SKM-1 treated with dmso at 0.1 percent for 144 hours (cell line): ENCODE data around the gene RNU7-1.
"Not testable (repeated sequence)": the region's sequence is repeated elsewhere in the genome, so short reads cannot be mapped to it uniquely, and the experiment has no call there.

Experiments
- DNase-seq: peaks from one replicate; lab custom pipeline; 2025; ENCODE audit not compliant: unreplicated experiment; lab: John Stamatoyannopoulos, UW

RNU7-1 gene

DNA sequence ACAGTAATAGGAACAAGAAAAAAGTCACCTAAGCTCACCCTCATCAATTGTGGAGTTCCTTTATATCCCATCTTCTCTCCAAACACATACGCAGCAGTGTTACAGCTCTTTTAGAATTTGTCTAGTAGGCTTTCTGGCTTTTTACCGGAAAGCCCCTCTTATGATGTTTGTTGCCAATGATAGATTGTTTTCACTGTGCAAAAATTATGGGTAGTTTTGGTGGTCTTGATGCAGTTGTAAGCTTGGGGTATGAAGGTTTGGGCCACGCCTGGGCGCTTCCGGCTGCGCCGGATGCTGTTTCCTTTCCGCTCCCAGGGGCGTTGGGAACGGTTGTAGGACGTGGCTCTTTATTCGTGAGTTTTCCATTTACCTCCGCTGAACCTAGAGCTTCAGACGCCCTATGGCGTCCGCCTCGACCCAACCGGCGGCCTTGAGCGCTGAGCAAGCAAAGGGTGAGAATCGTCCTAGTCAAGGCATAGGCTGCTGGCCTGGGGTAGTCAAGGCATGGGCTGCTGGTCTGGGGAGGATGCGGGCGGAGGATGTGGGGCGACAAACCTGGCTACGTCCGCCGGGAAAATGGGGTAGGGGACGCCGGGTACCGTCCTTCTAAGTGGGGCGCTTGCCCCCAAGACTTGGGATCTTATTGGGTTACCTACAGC is at the start of gene RNU7-1, which contains the start of gene C12orf57:
TSS of gene RNU7-1 (plus strand) at position 95 of the 659 bp plus-strand sequence.
TSS of gene C12orf57 (plus strand) at position 301 of the 659 bp plus-strand sequence. CDS start at position 401, 100 bp downstream.
- DNase-seq: peak; percentile 41

DNA sequence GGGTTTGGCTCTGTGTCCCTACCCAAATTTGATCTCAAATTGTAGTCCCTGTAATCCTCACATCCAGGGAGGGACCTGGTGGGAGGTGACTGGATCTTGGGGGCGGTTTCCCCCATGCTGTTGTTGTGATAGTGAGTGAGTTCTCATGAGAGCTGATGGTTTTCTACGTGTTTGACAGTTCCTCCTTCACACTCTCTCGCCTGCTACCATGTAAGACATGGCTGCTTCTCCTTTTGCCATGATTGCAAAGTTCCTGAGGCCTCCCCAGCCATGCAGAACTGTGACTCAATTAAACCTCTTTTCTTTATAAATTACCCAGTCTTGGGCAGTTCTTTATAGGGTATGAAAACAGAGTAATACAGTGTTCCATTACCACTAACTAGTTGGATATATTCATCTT is 49.3 kb upstream of the RNU7-1 start:
- no peak for DNase-seq

DNA sequence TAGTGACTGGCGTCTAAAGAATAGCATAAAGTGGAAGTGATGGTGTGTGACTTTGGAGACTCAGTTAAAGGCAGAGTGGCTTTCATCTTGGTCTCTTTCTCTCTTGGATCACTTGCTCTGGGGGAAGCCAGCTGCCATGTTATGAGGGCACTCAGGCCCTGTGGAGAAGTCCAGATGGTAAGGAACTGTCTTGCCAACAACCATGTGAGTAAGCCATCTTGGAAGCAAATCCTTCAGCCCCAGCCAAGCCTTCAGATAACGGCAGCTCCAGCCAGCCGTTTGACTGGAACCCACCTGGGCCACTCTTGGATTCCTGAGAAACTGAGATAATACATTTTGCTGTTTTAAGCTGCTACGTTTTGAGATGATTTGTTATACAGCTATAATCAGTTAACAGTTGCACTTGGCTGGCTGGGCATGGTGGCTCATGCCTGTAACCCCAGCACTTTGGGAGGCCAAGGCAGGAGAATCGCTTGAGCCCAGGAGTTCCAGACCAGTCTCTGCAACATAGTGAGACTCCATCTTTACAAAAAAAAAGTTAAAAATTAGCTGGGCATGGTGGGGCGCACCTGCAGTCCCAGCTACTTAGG is 46.7 kb upstream of the RNU7-1 start:
- DNase-seq: no peak

DNA sequence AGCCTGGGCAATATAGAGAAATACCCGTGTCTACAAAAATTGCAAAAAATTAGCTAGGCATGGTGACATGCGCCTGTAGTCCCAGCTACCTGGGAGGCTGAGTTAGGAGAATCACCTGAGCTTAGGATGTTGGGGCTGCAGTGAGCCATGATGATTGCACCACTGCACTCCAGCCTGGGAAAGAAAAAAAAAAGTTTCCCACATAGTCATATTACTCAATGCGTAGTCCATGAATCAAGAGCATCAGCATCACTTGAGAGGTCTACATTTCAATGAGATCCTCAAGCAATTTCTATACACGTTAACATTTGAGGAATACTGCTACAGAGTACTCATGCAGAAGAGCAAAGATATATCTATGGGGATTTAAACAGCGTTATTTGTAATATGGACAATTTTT is 44.2 kb upstream of the RNU7-1 start:
- no peak for DNase-seq

DNA sequence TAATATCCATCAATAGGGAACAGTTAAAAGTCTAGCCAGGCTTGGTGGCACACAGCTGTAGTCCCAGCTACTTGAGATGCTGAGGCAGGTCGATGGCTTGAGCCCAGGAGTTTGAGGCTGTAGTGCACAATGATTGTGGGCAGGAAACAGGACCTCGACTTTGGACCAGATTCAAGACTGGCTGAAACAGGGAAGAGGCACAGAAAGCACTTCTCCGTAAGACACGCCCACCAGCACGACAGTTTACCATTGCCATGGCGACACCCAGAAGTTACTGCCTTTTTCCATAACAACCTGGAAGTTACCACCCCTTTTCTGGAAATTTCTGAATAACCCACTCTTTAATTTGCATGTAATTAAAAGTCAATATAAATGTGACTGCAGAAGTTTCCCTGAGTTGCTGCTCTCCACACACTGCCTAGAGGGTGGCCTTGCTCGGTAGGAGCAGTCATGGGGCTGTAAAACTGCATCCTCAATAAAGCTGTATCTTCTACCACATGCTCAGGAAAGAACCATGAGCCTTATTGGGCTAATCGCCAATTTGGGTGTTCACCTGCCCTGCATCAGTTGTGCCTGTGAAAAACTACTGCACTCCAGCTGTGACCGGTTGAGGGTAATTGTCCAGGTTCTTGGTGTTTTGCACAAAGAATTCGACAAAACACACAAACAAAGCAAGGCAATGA is 43.6 kb upstream of the RNU7-1 start:
- peak; percentile 43 for DNase-seq

DNA sequence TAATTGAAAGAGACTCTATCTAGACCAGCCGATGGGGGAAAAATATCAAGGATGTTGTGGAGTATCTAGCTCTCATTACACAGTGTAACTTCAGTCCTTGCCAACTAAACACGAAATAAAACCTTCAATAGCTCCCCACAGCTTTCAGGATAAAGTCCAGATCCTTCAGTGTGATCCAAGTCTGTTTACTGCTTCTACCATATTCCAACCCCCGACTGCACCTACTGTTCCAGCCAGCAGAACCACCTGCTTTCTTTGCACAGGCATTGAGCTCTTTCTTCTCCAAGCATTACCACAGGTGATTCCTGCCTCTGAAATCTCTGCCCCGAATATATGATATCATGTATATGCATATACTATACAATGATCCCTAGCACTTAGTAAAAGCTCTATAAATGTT is 41.2 kb upstream of the RNU7-1 start:
- DNase-seq: no peak

DNA sequence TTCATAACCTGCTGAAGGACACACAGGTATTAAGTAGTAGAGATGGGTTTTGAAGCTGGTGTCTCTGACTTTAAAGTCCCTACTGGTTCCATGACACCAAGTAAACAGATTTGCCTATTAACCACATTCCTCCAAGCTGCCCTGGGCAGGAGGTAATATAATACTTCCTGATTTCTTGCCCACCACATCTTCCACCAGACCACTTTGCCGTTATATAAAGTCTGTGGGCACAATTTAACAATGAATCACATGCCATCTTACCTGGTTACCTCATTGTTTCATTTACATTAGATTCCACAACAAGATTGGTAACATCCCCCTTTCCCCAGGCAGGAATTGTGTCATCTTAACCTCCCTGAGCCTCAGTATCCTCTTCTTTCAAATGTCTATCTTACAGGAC is 39.9 kb upstream of the RNU7-1 start:
- no peak for DNase-seq

DNA sequence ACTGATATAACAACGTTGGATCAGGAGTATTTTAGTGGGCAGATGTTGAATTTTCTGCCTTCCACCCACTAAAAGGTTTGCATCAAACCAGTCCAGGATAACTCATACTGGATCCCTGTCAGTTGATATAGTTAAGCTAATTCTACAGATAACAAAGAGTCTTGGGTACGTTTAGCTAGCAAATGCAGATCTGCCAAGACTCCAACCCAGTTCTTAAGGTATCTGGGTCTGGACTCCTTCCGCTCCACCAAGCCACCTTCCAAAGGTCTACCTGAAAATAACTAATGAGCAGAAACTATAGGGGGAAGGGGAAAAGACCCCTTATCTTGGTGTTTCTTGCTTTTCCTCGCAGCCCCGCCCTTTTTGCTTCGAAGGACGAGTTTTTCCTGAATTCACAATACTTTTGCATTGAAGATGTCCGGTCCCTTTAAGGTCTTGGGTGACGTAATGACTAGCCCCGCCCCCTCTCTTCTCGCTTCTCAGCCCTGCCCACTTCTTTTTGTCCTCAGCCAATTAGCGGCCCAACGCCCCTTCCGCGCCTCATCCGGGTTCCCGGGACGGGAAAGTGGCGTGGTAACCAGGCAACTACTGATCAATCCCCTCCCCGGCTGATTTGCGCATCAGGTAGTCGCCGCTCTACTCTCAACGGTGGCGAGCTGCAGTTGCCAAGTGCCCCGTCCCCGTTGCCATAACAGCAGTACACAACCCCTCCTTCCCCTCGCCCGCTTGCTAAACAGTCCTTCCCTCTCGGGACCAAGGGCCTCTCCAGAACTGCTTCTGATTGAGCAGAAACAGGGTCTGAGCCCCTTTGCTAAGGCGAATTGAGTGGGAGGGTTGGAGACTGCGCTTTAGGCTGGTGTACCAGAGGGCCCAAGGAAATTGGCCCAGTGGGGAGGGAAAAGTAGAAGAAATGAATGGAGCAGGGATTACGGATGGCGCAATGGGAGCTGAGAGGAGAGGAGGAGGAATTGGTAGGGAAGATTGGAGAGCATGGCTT is 39.0 kb upstream of the RNU7-1 start, which contains the start of gene LRRC23:
TSS of gene LRRC23 (plus strand) at position 543 of the 997 bp plus-strand sequence. CDS start 812 bp downstream, outside the sequence.
- DNase-seq: peak; percentile 84

DNA sequence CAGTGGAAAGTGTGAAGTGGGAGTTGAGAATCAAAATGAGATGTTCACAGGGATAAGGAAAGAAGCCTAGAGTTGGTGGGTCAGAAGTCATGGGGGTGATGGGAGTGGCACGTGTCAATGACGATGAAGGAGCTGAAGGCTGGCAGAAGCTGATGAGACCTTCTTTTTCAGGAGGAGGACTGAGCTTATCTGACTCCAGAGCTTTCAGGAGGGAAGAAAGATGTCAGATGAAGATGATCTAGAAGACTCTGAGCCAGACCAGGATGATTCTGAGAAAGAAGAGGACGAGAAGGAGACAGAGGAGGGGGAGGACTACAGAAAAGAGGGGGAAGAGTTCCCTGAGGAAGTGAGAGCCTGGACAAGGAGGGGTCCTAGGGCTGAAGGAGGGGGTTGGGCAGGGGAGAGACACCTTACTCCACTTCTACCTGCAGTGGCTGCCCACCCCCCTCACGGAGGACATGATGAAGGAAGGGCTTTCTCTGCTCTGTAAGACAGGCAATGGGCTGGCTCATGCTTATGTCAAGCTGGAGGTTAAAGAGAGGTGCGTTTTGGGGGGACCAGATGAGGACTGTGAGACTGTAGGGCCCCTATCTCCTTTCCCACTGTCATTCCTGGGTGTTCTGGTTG is 38.1 kb upstream of the RNU7-1 start:
- no peak for DNase-seq

DNA sequence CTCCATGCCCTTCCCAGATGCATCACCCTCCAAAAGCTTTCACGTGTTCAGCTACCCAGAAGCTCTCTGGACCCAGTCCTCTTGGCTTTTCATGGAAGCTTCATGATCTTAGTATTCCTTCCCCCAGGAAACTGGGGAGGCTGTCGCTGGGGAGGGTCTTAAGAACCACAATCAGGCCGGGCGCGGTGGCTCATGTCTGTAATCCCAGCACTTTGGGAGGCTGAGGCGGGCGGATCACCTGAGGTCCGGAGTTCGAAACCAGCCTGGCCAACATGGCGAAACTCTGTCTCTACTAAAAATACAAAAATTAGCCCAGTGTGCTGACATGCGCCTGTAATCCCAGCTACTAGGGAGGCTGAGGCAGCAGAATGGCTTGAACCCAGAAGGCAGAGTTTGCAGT is 35.5 kb upstream of the RNU7-1 start:
- not testable (repeated sequence) for DNase-seq

DNA sequence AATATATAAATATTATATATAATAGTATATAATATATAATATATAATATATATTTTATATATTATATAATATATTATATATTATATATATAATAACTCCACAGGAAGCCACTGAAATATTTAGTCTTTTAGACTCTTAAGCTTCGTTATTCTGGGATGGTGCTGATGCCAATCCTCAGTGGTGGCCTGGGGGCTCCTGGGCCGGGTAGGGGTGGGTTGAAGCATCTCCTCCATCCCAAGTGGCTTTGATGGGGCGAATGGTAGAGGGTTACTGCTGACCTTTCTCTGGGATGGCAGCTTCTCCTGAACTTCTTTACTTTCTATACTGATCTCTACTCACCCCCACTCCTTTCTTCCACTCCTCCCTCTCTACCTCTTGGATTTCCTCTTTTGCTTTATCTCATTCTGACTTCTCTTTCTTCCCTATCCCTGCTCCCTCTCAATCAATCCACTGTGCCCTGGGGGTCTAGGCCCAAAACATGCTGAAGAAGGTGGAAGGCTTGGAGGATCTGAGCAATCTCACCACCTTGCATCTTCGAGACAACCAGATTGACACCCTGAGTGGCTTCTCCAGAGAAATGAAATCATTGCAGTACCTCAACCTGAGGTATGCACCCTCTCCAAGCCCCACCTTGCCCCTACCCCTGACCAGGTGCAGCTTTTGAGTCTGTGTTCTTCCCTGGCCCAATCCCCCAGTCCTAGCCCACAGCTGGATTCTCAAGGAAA is 34.0 kb upstream of the RNU7-1 start:
- no peak for DNase-seq

DNA sequence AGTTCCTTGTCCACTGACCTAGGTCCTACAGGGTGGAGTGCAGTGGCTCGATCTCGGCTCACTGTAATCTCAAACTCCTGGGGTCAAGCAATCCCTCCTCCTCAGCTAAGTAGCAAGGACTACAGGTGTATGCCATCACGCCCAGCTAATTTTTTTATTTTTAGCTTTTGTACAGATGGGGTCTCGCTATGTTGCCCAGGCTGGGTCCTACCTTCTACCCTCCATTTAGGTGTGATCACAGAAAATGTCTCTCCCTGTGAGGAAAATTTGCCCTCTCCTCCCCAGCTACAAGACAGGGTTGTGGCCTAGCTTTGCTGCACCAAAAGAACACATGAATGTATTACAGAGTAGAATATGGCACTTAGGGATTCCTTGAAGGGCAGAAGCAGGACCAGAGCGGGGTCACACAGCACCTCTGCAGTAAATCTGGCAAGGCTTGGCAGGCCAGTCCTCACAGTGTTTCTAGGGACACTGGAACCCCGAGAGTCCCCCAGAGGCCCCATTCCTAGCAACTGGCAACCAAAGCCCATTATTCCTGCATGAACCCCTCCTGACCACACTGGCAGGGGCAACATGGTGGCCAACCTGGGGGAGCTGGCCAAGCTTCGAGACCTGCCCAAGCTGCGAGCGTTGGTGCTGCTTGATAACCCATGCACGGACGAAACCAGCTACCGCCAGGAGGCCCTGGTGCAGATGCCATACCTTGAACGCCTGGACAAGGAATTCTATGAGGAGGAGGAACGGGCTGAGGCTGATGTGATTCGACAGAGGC is 31.3 kb upstream of the RNU7-1 start:
- DNase-seq: no peak

DNA sequence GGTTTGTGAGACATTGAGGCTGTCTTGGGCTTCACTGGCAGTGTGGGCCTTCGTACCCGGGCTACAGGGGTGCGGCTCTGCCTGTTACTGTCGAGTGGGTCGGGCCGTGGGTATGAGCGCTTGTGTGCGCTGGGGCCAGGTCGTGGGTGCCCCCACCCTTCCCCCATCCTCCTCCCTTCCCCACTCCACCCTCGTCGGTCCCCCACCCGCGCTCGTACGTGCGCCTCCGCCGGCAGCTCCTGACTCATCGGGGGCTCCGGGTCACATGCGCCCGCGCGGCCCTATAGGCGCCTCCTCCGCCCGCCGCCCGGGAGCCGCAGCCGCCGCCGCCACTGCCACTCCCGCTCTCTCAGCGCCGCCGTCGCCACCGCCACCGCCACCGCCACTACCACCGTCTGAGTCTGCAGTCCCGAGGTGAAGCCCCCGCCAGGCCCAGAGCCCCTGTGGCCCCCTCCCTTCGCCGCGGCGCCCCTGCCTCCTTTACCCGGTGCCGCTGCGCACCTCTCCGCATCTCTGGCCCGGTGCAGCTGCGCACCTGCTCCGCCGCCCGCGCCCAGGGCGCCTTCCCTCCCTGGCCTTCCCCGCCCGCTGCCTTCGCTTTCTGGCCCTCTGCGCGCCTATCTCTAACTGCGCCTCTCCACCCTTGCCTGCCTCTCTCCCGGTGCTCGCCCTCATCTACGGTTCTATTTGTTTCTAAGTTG is 29.2 kb upstream of the RNU7-1 start, which contains the start of gene ENO2:
TSS of gene ENO2 (plus strand) at position 335 of the 701 bp plus-strand sequence. CDS start 1,253 bp downstream, outside the sequence.
- no peak for DNase-seq

DNA sequence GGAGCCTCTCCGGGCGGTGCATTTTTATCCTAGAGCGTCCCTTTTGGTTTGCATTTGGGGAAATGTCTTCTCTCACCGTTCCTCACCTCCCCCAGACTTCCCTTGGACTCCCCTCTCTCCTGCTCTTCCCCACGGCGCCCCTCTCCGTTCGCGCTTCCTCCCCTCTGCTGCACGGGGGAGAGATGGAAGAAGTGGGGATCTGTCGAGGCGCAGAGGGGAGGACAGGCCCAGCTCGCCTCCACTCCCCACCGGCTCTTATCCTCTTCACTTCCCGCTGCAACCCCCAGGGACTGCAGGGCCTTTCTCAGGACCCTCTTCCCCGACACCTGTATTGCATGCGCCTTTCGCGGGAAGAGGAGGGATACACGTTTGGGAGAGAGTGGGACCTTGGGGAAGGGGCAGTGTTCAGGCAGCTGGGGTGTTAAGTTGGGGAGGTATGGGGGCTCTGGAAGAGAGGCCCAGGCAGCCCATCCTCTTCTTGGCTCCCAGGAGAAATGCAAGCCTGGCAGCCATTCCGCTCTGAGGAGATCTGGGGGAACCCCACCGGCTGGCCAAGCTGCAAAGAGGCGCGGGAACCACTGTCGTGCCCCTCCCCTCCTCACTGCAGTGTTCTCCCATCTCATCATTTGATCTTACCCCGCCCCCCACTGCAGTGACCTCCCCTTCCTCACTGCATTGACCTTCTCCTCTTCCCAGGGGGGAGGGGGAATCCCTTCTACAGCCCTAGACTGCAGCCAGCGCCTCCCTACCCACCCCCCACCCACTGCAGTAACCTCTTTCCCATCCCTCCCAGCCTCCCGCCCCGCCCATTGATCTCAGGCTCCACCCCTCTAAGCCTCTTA is 28.4 kb upstream of the RNU7-1 start:
- DNase-seq: no peak

DNA sequence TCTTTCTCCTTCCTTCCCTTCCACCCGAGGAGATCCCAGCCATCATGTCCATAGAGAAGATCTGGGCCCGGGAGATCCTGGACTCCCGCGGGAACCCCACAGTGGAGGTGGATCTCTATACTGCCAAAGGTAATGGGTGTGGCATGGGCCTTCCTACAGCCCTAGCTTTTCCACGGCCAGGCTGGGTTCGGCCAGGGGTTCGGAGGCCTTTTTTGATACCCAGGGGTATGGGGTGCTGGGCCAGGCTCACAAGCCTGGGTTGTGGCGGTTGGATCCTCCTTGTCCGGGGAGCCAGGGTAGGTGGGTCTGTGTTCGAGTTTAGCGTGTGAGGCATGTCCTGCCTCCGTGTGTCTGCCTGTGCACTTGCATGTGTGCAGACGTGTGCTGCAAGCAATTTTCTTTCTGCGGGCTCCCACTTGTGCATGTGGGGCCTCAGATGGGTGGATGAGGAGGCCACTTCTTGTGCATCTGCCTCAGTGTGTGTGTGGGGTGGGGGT is 27.8 kb upstream of the RNU7-1 start:
- DNase-seq: no peak

DNA sequence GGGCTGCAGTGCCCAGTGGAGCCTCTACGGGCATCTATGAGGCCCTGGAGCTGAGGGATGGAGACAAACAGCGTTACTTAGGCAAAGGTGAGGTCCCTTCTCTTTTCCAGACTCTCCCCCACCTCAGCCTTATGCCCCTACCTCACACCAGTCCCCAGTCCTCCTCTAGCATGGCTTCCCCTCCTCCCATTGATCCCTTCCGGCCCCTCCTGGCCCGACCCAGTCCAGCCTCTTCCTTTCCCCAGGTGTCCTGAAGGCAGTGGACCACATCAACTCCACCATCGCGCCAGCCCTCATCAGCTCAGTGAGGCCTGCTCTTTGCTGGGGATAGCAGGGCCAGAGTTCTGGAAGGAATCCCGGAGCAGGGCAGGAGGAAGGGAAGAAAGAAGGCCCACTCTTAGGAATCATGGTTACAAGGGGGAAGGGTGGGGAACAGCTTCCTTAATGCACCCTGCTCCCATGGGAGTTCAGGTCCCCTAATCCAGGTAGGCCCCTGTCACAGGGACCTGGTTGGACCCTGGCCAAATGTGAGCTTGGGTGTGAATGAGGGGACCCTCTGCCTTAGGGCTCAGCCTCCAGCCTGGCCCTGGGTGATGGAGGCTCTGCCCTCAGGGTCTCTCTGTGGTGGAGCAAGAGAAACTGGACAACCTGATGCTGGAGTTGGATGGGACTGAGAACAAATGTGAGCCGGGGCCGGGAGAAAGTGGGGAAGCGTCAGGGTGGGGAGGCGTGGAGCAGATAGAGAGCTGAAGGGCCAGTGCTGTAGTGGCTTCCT is 27.0 kb upstream of the RNU7-1 start:
- no peak for DNase-seq
